PC-9 (cell line): Measurements from ENCODE around the gene SH3PXD2A.

Experiments
- EZH2 ChIP-seq: fragments of 200-600 bp; sonication (generic); IDR thresholded peaks from 2 replicates; pipeline ENCODE4 v1.8.0; 2017; ENCODE audit warnings: antibody characterized with exemption, low read depth
- TF ChIP-seq, protein P1 (sequence below): fragments of 200-600 bp; sonication (generic); conservative IDR thresholded peaks from 2 replicates; pipeline ENCODE4 v1.6.1; 2017; ENCODE audit warnings: mixed run types, antibody characterized with exemption, mild to moderate bottlenecking, moderate library complexity

DNA sequence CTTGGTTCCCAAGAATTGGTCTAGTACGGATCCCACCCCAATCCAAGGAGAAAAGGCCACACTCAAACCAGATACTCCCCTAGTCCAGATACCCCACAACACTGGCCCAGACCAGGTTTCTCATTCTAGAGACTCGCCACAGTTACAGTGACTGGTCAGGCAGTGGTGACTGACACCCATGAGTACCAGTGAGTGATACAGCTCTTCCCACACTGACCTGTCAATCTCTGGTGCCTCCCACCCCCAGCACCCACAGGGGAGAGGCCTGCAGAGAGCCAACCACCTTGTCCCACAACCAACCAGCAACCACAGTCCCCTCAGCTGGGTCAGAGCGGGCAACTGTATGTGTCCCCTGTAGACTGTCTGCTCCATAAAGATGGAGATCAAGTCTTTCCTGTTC lies 209.1 kb downstream of the SH3PXD2A start:
- TF ChIP-seq EZH2, result no peak
- TF ChIP-seq, protein P1, sequence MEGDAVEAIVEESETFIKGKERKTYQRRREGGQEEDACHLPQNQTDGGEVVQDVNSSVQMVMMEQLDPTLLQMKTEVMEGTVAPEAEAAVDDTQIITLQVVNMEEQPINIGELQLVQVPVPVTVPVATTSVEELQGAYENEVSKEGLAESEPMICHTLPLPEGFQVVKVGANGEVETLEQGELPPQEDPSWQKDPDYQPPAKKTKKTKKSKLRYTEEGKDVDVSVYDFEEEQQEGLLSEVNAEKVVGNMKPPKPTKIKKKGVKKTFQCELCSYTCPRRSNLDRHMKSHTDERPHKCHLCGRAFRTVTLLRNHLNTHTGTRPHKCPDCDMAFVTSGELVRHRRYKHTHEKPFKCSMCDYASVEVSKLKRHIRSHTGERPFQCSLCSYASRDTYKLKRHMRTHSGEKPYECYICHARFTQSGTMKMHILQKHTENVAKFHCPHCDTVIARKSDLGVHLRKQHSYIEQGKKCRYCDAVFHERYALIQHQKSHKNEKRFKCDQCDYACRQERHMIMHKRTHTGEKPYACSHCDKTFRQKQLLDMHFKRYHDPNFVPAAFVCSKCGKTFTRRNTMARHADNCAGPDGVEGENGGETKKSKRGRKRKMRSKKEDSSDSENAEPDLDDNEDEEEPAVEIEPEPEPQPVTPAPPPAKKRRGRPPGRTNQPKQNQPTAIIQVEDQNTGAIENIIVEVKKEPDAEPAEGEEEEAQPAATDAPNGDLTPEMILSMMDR, result no peak
